ENCODE data around the gene BDH2. TPM values are rescaled to one million over a fixed set of nuclear protein-coding genes. Genes with fewer than 3 reads are reported as not detected.

The BDH2 gene
- polyA plus RNA-seq, 1 of the 3 experiments (the other 2 are of a cell fraction), result 57.8 TPM

GRCh38 chr4:103105558-103106356 lies 6.1 kb upstream of the BDH2 start:
- H3K36me3 ChIP-seq (replicated peaks in 1 of 2; ENCODE audit: control insufficient read depth in 1 of 2, insufficient read depth in 2 of 2, low read length in 1 of 2), result peaks cover 26 to 36% of the 10 kb centered on the region in 2 experiments
- CTCF ChIA-PET, result interaction anchor here (1.2 kb wide), 1 partner anchor 14 kb away, joined by 3 read pairs; no protein-coding TSS in a partner anchor

GRCh38 chr4:103104886-103105285 lies 5.3 kb upstream of the BDH2 start:
- Histone ChIP-seq H4K20me1 (ENCODE audit: insufficient read depth) (no peaks in the 10 kb centered on the region), H3K9ac (no peak overlapping the region), H3K27ac (ENCODE audit: low read depth in 2 of 2, low read length in 1 of 2) (no peak overlapping the region), H3K4me2 (no peak overlapping the region), H3K36me3 (replicated peaks in 1 of 2; ENCODE audit: control insufficient read depth in 1 of 2, insufficient read depth in 2 of 2, low read length in 1 of 2) (peaks cover 18 to 27% of the 10 kb centered on the region in 2 experiments), H3K27me3 (ENCODE audit: insufficient read depth) (no peaks in the 10 kb centered on the region), H3K79me2 (ENCODE audit: insufficient read depth) (no peaks in the 10 kb centered on the region), H3K9me3 (no peaks in the 10 kb centered on the region), H3K9me2 (no peaks in the 10 kb centered on the region), H3K4me3 (ENCODE audit: low read depth in 2 of 2, low read length in 1 of 2) (no peak overlapping the region), H2AFZ (ENCODE audit: low read depth) (no peak overlapping the region), H3K4me1 (ENCODE audit: control insufficient read depth in 1 of 2, insufficient read depth in 2 of 2, low read depth in 1 of 2, low read length in 1 of 2) (peaks cover 0 to 5% of the 10 kb centered on the region in 2 experiments; a peak in 1 of 4 replicates), H3F3A (replicated peaks; ENCODE audit: insufficient read depth) (peaks cover 5% of the 10 kb centered on the region)
- TF ChIP-seq JUND (IDR thresholded peaks at IDR 0.05) (no peak), RFX5 (IDR thresholded peaks at IDR 0.05; ENCODE audit: low read length) (no peak), RAD21 (IDR thresholded peaks at IDR 0.05; ENCODE audit: low read length) (no peak)
- ChIA-PET CTCF (no interaction called here), POLR2A (no interaction called here)
- no peak for DNase-seq
- 97% methylated on average over 3 of the region's 3 CpGs for WGBS (ENCODE audit: low lambda C conversion rate)

More at GRCh38 chr4:103105558-103106356, 6.1 kb upstream of the BDH2 start:
- DNase-seq, result no peak
- H3K4me3 ChIP-seq (ENCODE audit: low read depth in 2 of 2, low read length in 1 of 2), result no peak overlapping the region
- no peaks in the 10 kb centered on the region for H4K20me1 ChIP-seq (ENCODE audit: insufficient read depth)
- peaks cover 0 to 5% of the 10 kb centered on the region in 2 experiments; a peak in 1 of 4 replicates for H3K4me1 ChIP-seq (ENCODE audit: control insufficient read depth in 1 of 2, insufficient read depth in 2 of 2, low read depth in 1 of 2, low read length in 1 of 2)
- no peaks in the 10 kb centered on the region for H3K27me3 ChIP-seq (ENCODE audit: insufficient read depth)
- TF ChIP-seq FOXJ3 (CRISPR knock-in tag; IDR thresholded peaks at IDR 0.05) (no peak), SIN3A (IDR thresholded peaks at IDR 0.05; ENCODE audit: borderline replicate concordance, low read depth, low read length) (no peak)
- H3K27ac ChIP-seq (ENCODE audit: low read depth in 2 of 2, low read length in 1 of 2), result no peak overlapping the region
- 97% methylated on average over 2 of the region's 2 CpGs for WGBS (ENCODE audit: low lambda C conversion rate)
- H3K4me2 ChIP-seq, result no peak overlapping the region
- no peaks in the 10 kb centered on the region for H3K79me2 ChIP-seq (ENCODE audit: insufficient read depth)
- no peaks in the 10 kb centered on the region for H3K9me2 ChIP-seq
- H2AFZ ChIP-seq (ENCODE audit: low read depth), result peak overlapping the region; percentile 58; the same call in 1 of the 2 replicates
- H3F3A ChIP-seq (replicated peaks; ENCODE audit: insufficient read depth), result peaks cover 5% of the 10 kb centered on the region
- no peaks in the 10 kb centered on the region for H3K9me3 ChIP-seq
- H3K9ac ChIP-seq, result no peak overlapping the region
- POLR2A ChIA-PET, result no interaction called here

- no peak overlapping the region for H3K9ac ChIP-seq
- no peaks in the 10 kb centered on the region for H4K20me1 ChIP-seq (ENCODE audit: insufficient read depth)
- H3K9me2 ChIP-seq, result no peaks in the 10 kb centered on the region
- no peak overlapping the region for H3K27ac ChIP-seq (ENCODE audit: low read depth in 2 of 2, low read length in 1 of 2)
- H3F3A ChIP-seq (replicated peaks; ENCODE audit: insufficient read depth), result peaks cover 5% of the 10 kb centered on the region
- H3K27me3 ChIP-seq (ENCODE audit: insufficient read depth), result no peaks in the 10 kb centered on the region
- H3K36me3 ChIP-seq (replicated peaks in 1 of 2; ENCODE audit: control insufficient read depth in 1 of 2, insufficient read depth in 2 of 2, low read length in 1 of 2), result peaks cover 0 to 4% of the 10 kb centered on the region in 2 experiments
- no peak for DNase-seq
- CTCF ChIA-PET, result interaction anchor here (0.7 to 3.0 kb wide), 5 partner anchors 8 to 669 kb away, joined by 3 to 16 read pairs (median 13); no protein-coding TSS in a partner anchor
- H2AFZ ChIP-seq (ENCODE audit: low read depth), result 0 out of 2 replicates have a peak overlapping the region, but pooled peaks have one; percentile 54
- no peaks in the 10 kb centered on the region for H3K9me3 ChIP-seq
- H3K4me1 ChIP-seq (ENCODE audit: control insufficient read depth in 1 of 2, insufficient read depth in 2 of 2, low read depth in 1 of 2, low read length in 1 of 2), result peaks cover 7 to 8% of the 10 kb centered on the region in 2 experiments; a peak in 3 of 4 replicates
- H3K4me2 ChIP-seq, result no peak overlapping the region
- POLR2A ChIA-PET, result no interaction called here
- peaks cover 10% of the 10 kb centered on the region; the same call in 1 of the 2 replicates for H3K79me2 ChIP-seq (ENCODE audit: insufficient read depth)
- H3K4me3 ChIP-seq (ENCODE audit: low read depth in 2 of 2, low read length in 1 of 2), result no peak overlapping the region
- no peak for TF ChIP-seq RCOR1 (IDR thresholded peaks at IDR 0.05; ENCODE audit: low read length)
- no peak for TF ChIP-seq MAX (IDR thresholded peaks at IDR 0.05; ENCODE audit: low read depth)
- WGBS (ENCODE audit: low lambda C conversion rate), result 52% methylated on average over 5 of the region's 5 CpGs
Observed at GRCh38 chr4:103100691-103101090, 1.1 kb upstream of the BDH2 start.

Measured in SK-N-SH (cell line).